H1 (cell line): Measurements from ENCODE around the gene MYL11. TPM values are rescaled to one million over a fixed set of nuclear protein-coding genes. Genes with fewer than 3 reads are reported as not detected.

Source experiments
- ASH2L ChIP-seq: fragments of 200-600, 300-600 bp; sonication (generic); IDR thresholded peaks from one replicate; pipeline ENCODE4 v1.7.1; 2017; ENCODE audit warnings: low read length
- CEBPB ChIP-seq: IDR thresholded peaks from 2 replicates; pipeline ENCODE4 v1.6.1; 2012; ENCODE audit warnings: low read depth, low read length
- CHD2 ChIP-seq: IDR thresholded peaks from 2 replicates; pipeline ENCODE4 v1.6.1; 2012; ENCODE audit warnings: low read length, improper control_type of control experiment
- E2F6 ChIP-seq: IDR thresholded peaks from 2 replicates; pipeline ENCODE4 v1.6.1; 2012; ENCODE audit warnings: inconsistent platforms
- FOSL1 ChIP-seq: IDR thresholded peaks from 2 replicates; pipeline ENCODE4 v1.6.1; 2011; ENCODE audit warnings: mild to moderate bottlenecking, low read depth, low read length, moderate library complexity; ENCODE audit not compliant: insufficient read depth
- KDM4A ChIP-seq: IDR thresholded peaks from one replicate; pipeline ENCODE4 v1.7.1; 2012; ENCODE audit warnings: low read depth, mild to moderate bottlenecking, moderate library complexity, low read length, inconsistent platforms; ENCODE audit not compliant: severe bottlenecking
- NRF1 ChIP-seq: IDR thresholded peaks from 2 replicates; pipeline ENCODE4 v1.6.1; 2011; ENCODE audit warnings: mild to moderate bottlenecking, low read depth, low read length, improper control_type of control experiment
- PHF8 ChIP-seq: fragments of 200-600 bp; sonication (generic); conservative IDR thresholded peaks from 2 replicates; pipeline ENCODE4 v1.7.1; 2012; ENCODE audit warnings: low read depth, mild to moderate bottlenecking, inconsistent platforms, low read length, moderate library complexity
- POLR2A ChIP-seq, 2 experiments: IDR thresholded peaks; 1 replicate in 1 of 2; 2 replicates in 1 of 2; pipeline ENCODE4 v1.6.1; 2011; ENCODE audit warnings: low read depth in 2 of 2, low read length in 2 of 2, mild to moderate bottlenecking in 2 of 2; ENCODE audit errors: control extremely low read depth in 1 of 2
- SP2 ChIP-seq: IDR thresholded peaks from 2 replicates; pipeline ENCODE4 v1.6.1; 2012; ENCODE audit warnings: mild to moderate bottlenecking, low read length, inconsistent platforms
- polyA plus RNA-seq, 7 experiments: library from polyadenylated mRNA; depleted of rRNA in 3 of 7; stranded (reverse) in 5 of 7; unstranded in 2 of 7; fragments of >200 nt in 5 of 7; fragments of 200-250 nt in 2 of 7; gene quantifications; 1 replicate in 5 of 7; 2 replicates in 1 of 7; 4 replicates in 1 of 7; pipeline versions ENCODE4 v1.2.1 to v1.2.3, GENCODE V29; 2011 to 2013; ENCODE audit warnings: missing spikeins in 2 of 7, mixed read lengths in 2 of 7
- total RNA-seq: library from RNA; stranded (reverse); fragmentation: NEBNext Ultra II Directional; extraction: Animal tissue kit (Norgen Biotek cat#: 25700); gene quantifications from 2 replicates; pipeline ENCODE4 v1.2.1, GENCODE V29; 2021
- TF ChIP-seq, protein P1 (sequence below), 3 experiments: IDR thresholded peaks; 1 replicate in 2 of 3; 2 replicates in 1 of 3; pipeline versions ENCODE4 v1.5.1 to v1.6.1; 2011; ENCODE audit warnings: low read length in 3 of 3, mild to moderate bottlenecking in 3 of 3, inconsistent platforms in 2 of 3, low read depth in 1 of 3, moderate library complexity in 1 of 3; ENCODE audit not compliant: insufficient read depth in 1 of 3; ENCODE audit errors: control extremely low read depth in 1 of 3
- TF ChIP-seq, protein P2 (sequence below): IDR thresholded peaks from 2 replicates; pipeline ENCODE4 v1.6.1; 2012; ENCODE audit warnings: inconsistent platforms

MYL11 gene
- total and polyA plus RNA-seq, 2 of the 8 experiments (the other 6 are each of a cell fraction or from before 2014, with no cell fraction given): 1.2 to 1.4 TPM

- TF ChIP-seq, protein P1, sequence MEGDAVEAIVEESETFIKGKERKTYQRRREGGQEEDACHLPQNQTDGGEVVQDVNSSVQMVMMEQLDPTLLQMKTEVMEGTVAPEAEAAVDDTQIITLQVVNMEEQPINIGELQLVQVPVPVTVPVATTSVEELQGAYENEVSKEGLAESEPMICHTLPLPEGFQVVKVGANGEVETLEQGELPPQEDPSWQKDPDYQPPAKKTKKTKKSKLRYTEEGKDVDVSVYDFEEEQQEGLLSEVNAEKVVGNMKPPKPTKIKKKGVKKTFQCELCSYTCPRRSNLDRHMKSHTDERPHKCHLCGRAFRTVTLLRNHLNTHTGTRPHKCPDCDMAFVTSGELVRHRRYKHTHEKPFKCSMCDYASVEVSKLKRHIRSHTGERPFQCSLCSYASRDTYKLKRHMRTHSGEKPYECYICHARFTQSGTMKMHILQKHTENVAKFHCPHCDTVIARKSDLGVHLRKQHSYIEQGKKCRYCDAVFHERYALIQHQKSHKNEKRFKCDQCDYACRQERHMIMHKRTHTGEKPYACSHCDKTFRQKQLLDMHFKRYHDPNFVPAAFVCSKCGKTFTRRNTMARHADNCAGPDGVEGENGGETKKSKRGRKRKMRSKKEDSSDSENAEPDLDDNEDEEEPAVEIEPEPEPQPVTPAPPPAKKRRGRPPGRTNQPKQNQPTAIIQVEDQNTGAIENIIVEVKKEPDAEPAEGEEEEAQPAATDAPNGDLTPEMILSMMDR (IDR thresholded peaks at IDR 0.05; ENCODE audit: control extremely low read depth in 1 of 3, insufficient read depth in 1 of 3, low read depth in 1 of 3, low read length in 3 of 3): peak; percentile 21 to 37 (median 29); a peak in 2 of 4 replicates
- peak in 1 of 2 experiments; percentile 52; a peak in 1 of 3 replicates for TF ChIP-seq POLR2A (IDR thresholded peaks at IDR 0.05; ENCODE audit: control extremely low read depth in 1 of 2, low read depth in 2 of 2, low read length in 2 of 2)
- TF ChIP-seq SP2: no peak
- peak; percentile 11; the same call in 1 of the 2 replicates for TF ChIP-seq PHF8
- 0 out of 2 replicates have a peak, but pooled peaks have one; percentile 47 for TF ChIP-seq CHD2
- peak; percentile 77 for TF ChIP-seq NRF1
- TF ChIP-seq FOSL1: no peak
- peak; percentile 31 for TF ChIP-seq KDM4A
- no peak for TF ChIP-seq ASH2L
- TF ChIP-seq, protein P2, sequence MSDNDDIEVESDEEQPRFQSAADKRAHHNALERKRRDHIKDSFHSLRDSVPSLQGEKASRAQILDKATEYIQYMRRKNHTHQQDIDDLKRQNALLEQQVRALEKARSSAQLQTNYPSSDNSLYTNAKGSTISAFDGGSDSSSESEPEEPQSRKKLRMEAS: peak; percentile 96
- peak; percentile 83 for TF ChIP-seq E2F6
- no peak for TF ChIP-seq CEBPB
- TF ChIP-seq, all 59 proteins: peak for 14
These were observed 43.1 kb downstream of the MYL11 start (continued) for GRCh38 chr16:30417529-30418349.
